ENCODE data around the gene GCAT. TPM values are rescaled to one million over a fixed set of nuclear protein-coding genes. Genes with fewer than 3 reads are reported as not detected.

GCAT gene
- polyA plus RNA-seq, 1 of the 3 experiments (the other 2 are of a cell fraction), result 24.2 TPM

DNA sequence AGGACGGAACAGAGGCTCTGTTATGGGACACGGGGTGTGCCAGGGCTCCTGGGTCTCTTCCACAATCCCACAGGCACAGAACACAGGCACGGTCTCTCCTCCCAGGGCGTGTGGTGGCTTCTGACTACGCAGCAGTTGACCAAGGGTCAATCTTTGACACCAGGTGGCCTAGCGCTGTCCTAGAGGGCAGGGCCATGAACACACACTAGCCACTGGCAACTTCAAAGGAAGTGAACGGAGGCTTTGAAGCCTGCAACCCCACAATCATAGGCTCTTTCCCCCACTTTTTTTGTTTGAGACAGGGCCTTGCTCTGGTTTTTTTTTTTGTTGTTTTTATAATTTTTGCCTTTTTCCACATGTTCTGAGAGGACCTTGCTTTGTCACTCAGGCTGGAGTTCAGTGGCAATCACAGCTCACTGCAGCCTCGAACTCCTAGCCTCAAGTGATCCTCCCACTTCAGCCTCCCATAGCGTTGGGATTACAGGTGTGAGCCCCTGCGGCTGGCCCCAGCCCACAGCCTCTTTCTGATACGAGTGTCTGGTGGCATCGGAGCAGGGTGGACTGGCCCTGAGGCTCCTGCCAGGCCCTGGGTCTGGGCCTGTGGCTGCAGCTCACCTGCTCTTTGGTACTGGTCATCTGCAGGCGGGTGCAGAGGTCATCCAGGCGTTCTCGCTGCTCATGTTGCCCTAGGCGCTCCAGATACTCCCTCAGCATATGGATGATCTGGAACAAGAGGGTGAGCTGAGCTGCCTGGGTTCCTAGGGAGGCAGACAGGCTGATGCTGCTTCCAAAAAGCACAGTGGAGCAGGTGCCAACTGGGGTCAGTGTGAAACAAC, 24.5 kb downstream of the GCAT start:
- H3K79me2 ChIP-seq (ENCODE audit: insufficient read depth), result no peaks in the 10 kb centered on the region
- H2AFZ ChIP-seq (ENCODE audit: low read depth), result no peak overlapping the region
- CTCF ChIA-PET, result interaction anchor here (1.0 kb wide), 1 partner anchor 10 kb away, joined by 3 read pairs; no protein-coding TSS in a partner anchor
- no peak overlapping the region for H3K4me2 ChIP-seq
- H3K27ac ChIP-seq (ENCODE audit: low read depth in 2 of 2, low read length in 1 of 2), result no peak overlapping the region
- H4K20me1 ChIP-seq (ENCODE audit: insufficient read depth), result no peaks in the 10 kb centered on the region
- H3K9ac ChIP-seq, result no peak overlapping the region
- no peak overlapping the region for H3K4me3 ChIP-seq (ENCODE audit: low read depth in 2 of 2, low read length in 1 of 2)
- no peaks in the 10 kb centered on the region for H3K4me1 ChIP-seq (ENCODE audit: control insufficient read depth in 1 of 2, insufficient read depth in 2 of 2, low read depth in 1 of 2, low read length in 1 of 2)
- peaks cover 32 to 46% of the 10 kb centered on the region in 2 experiments for H3K36me3 ChIP-seq (replicated peaks in 1 of 2; ENCODE audit: control insufficient read depth in 1 of 2, insufficient read depth in 2 of 2, low read length in 1 of 2)
- H3K27me3 ChIP-seq (ENCODE audit: insufficient read depth), result no peaks in the 10 kb centered on the region
- no peaks in the 10 kb centered on the region for H3K9me3 ChIP-seq
- no peak for TF ChIP-seq GABPA (IDR thresholded peaks at IDR 0.05; ENCODE audit: low read depth)
- TF ChIP-seq CHD2 (IDR thresholded peaks at IDR 0.05; ENCODE audit: low read length, partially characterized antibody), result no peak
- no peak for TF ChIP-seq RCOR1 (IDR thresholded peaks at IDR 0.05; ENCODE audit: low read length)
- no peak for TF ChIP-seq ELF1 (IDR thresholded peaks at IDR 0.05)
- TF ChIP-seq, protein P1, sequence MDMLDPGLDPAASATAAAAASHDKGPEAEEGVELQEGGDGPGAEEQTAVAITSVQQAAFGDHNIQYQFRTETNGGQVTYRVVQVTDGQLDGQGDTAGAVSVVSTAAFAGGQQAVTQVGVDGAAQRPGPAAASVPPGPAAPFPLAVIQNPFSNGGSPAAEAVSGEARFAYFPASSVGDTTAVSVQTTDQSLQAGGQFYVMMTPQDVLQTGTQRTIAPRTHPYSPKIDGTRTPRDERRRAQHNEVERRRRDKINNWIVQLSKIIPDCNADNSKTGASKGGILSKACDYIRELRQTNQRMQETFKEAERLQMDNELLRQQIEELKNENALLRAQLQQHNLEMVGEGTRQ (IDR thresholded peaks at IDR 0.05; ENCODE audit: borderline replicate concordance, low read depth, low read length), result no peak
- TF ChIP-seq, protein P2, sequence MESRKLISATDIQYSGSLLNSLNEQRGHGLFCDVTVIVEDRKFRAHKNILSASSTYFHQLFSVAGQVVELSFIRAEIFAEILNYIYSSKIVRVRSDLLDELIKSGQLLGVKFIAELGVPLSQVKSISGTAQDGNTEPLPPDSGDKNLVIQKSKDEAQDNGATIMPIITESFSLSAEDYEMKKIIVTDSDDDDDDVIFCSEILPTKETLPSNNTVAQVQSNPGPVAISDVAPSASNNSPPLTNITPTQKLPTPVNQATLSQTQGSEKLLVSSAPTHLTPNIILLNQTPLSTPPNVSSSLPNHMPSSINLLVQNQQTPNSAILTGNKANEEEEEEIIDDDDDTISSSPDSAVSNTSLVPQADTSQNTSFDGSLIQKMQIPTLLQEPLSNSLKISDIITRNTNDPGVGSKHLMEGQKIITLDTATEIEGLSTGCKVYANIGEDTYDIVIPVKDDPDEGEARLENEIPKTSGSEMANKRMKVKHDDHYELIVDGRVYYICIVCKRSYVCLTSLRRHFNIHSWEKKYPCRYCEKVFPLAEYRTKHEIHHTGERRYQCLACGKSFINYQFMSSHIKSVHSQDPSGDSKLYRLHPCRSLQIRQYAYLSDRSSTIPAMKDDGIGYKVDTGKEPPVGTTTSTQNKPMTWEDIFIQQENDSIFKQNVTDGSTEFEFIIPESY (IDR thresholded peaks at IDR 0.05; ENCODE audit: borderline replicate concordance, low read depth), result no peak
- TF ChIP-seq, protein P3, sequence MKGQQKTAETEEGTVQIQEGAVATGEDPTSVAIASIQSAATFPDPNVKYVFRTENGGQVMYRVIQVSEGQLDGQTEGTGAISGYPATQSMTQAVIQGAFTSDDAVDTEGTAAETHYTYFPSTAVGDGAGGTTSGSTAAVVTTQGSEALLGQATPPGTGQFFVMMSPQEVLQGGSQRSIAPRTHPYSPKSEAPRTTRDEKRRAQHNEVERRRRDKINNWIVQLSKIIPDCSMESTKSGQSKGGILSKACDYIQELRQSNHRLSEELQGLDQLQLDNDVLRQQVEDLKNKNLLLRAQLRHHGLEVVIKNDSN (IDR thresholded peaks at IDR 0.05; ENCODE audit: borderline replicate concordance, low read depth), result no peak
- no peak for TF ChIP-seq FOXJ3 (CRISPR knock-in tag; IDR thresholded peaks at IDR 0.05)
- TF ChIP-seq GATA2 (CRISPR knock-in tag; IDR thresholded peaks at IDR 0.05), result no peak
- TF ChIP-seq, protein P4, sequence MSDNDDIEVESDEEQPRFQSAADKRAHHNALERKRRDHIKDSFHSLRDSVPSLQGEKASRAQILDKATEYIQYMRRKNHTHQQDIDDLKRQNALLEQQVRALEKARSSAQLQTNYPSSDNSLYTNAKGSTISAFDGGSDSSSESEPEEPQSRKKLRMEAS (IDR thresholded peaks at IDR 0.05; ENCODE audit: low read depth), result no peak
- TF ChIP-seq MEF2A (IDR thresholded peaks at IDR 0.05; ENCODE audit: borderline replicate concordance, low read depth), result no peak
- no peak for TF ChIP-seq TCF12 (IDR thresholded peaks at IDR 0.05)
- no peak for TF ChIP-seq SMC3 (IDR thresholded peaks at IDR 0.05; ENCODE audit: low read depth, low read length)
- TF ChIP-seq FOXM1 (IDR thresholded peaks at IDR 0.05; ENCODE audit: low read depth), result no peak
- no peak for TF ChIP-seq NFIC (IDR thresholded peaks at IDR 0.05; ENCODE audit: borderline replicate concordance)
- TF ChIP-seq MXI1 (IDR thresholded peaks at IDR 0.05; ENCODE audit: low read depth, low read length), result no peak
- TF ChIP-seq SIN3A (IDR thresholded peaks at IDR 0.05; ENCODE audit: borderline replicate concordance, low read depth, low read length), result no peak
- 98% methylated on average over 10 of the region's 16 CpGs for WGBS (ENCODE audit: low lambda C conversion rate)
- no peak for DNase-seq
- H3K9me2 ChIP-seq, result no peaks in the 10 kb centered on the region
- POLR2A ChIA-PET, result no interaction called here
- H3F3A ChIP-seq (replicated peaks; ENCODE audit: insufficient read depth), result no peaks in the 10 kb centered on the region
